HG03571 (cell line): Measurements from ENCODE around the gene AKAP6.

ENCODE experiments used
- ATAC-seq: cut with Tn5 transposase; IDR thresholded peaks from one replicate; pipeline ENCODE4 v1.9.1; 2021; ENCODE audit not compliant: unreplicated experiment

AKAP6 gene

GRCh38 chr14:32524609-32525375, 195.7 kb downstream of the AKAP6 start:
- ATAC-seq, result no peak

- no peak for ATAC-seq
Measured at GRCh38 chr14:32525591-32525990, 196.5 kb downstream of the AKAP6 start.

- ATAC-seq, result no peak
Measured at GRCh38 chr14:32530800-32531199, 201.7 kb downstream of the AKAP6 start.

- no peak for ATAC-seq
Measured at GRCh38 chr14:32531942-32532515, 202.9 kb downstream of the AKAP6 start.

- ATAC-seq, result no peak
Measured at GRCh38 chr14:32534145-32534544, 205.0 kb downstream of the AKAP6 start.

GRCh38 chr14:32536175-32536574, 207.1 kb downstream of the AKAP6 start:
- no peak for ATAC-seq

GRCh38 chr14:32537166-32537565, 208.1 kb downstream of the AKAP6 start:
- ATAC-seq, result no peak

GRCh38 chr14:32542507-32542906, 213.4 kb downstream of the AKAP6 start:
- ATAC-seq, result no peak

GRCh38 chr14:32545095-32545494, 216.0 kb downstream of the AKAP6 start:
- ATAC-seq, result no peak

- no peak for ATAC-seq
Measured at GRCh38 chr14:32545506-32546210, 216.6 kb downstream of the AKAP6 start.

GRCh38 chr14:32546246-32546645, 217.1 kb downstream of the AKAP6 start:
- no peak for ATAC-seq

GRCh38 chr14:32552766-32553165, 223.7 kb downstream of the AKAP6 start:
- no peak for ATAC-seq

- no peak for ATAC-seq
Measured at GRCh38 chr14:32559048-32559447, 229.9 kb downstream of the AKAP6 start.

GRCh38 chr14:32559590-32559989, 230.5 kb downstream of the AKAP6 start:
- ATAC-seq, result no peak

- no peak for ATAC-seq
Measured at GRCh38 chr14:32560209-32560857, 231.2 kb downstream of the AKAP6 start.

GRCh38 chr14:32561520-32561919, 232.4 kb downstream of the AKAP6 start:
- ATAC-seq, result no peak

- ATAC-seq, result no peak
Measured at GRCh38 chr14:32564596-32564995, 235.5 kb downstream of the AKAP6 start.

- ATAC-seq, result no peak
Measured at GRCh38 chr14:32565256-32565655, 236.2 kb downstream of the AKAP6 start.

- ATAC-seq, result no peak
Measured at GRCh38 chr14:32567543-32568384, 238.7 kb downstream of the AKAP6 start.

- no peak for ATAC-seq
Measured at GRCh38 chr14:32571551-32571950, 242.5 kb downstream of the AKAP6 start.
